GM23338 (cell line): Measurements from ENCODE around the gene TRAF2. TPM values are rescaled to one million over a fixed set of nuclear protein-coding genes. Genes with fewer than 3 reads are reported as not detected.

Experiments used
- ATAC-seq: fragments of 200-7000 bp; cut with Tn5 transposase; 3 replicates; pipeline ENCODE4 v1.9.1; 2020
- DNase-seq: peaks from one replicate; pipeline ENCODE4 v3.0.0-alpha.2; 2015; ENCODE audit warnings: low spot score
- H2AFZ ChIP-seq: fragments of 200-600 bp; sonication (generic); 2 replicates; pipeline ENCODE4 v1.8.0; 2016; ENCODE audit warnings: antibody characterized with exemption, mild to moderate bottlenecking, moderate library complexity
- H3F3A ChIP-seq: fragments of 200-600 bp; sonication (generic); replicated peaks from 2 replicates; pipeline ENCODE4 v1.8.0; 2017; ENCODE audit warnings: antibody characterized with exemption, mixed run types, low read depth
- H3K27ac ChIP-seq: fragments of 200-600 bp; sonication (generic); 2 replicates; pipeline ENCODE4 v1.6.1; 2016; ENCODE audit warnings: low read depth
- H3K27me3 ChIP-seq: fragments of 200-600 bp; sonication (generic); 2 replicates; pipeline ENCODE4 v1.8.0; 2016; ENCODE audit warnings: mild to moderate bottlenecking, mixed run types, moderate library complexity; ENCODE audit not compliant: insufficient read depth
- H3K36me3 ChIP-seq: fragments of 200-600 bp; sonication (generic); 2 replicates; pipeline ENCODE4 v1.8.0; 2016; ENCODE audit warnings: mild to moderate bottlenecking; ENCODE audit not compliant: insufficient read depth
- H3K4me1 ChIP-seq: fragments of 200-600 bp; sonication (generic); 2 replicates; pipeline ENCODE4 v1.8.0; 2016; ENCODE audit warnings: mild to moderate bottlenecking, moderate library complexity; ENCODE audit not compliant: insufficient read depth
- H3K4me2 ChIP-seq: fragments of 200-600 bp; sonication (generic); 2 replicates; pipeline ENCODE4 v1.7.1; 2017; ENCODE audit warnings: mixed run types
- H3K4me3 ChIP-seq: fragments of 200-600 bp; sonication (generic); 2 replicates; pipeline ENCODE4 v1.6.1; 2016; ENCODE audit warnings: mixed run types
- H3K79me2 ChIP-seq: fragments of 200-600 bp; sonication (generic); replicated peaks from 2 replicates; pipeline ENCODE4 v1.8.0; 2017; ENCODE audit warnings: mild to moderate bottlenecking; ENCODE audit not compliant: insufficient read depth
- H3K9me2 ChIP-seq: fragments of 200-600 bp; sonication (generic); 2 replicates; pipeline ENCODE4 v1.8.0; 2017; ENCODE audit not compliant: insufficient read depth
- H4K20me1 ChIP-seq: fragments of 200-600 bp; sonication (generic); replicated peaks from 2 replicates; pipeline ENCODE4 v1.8.0; 2017; ENCODE audit warnings: mild to moderate bottlenecking; ENCODE audit not compliant: insufficient read depth
- H3K27ac Mint-ChIP-seq: 2 replicates; pipeline ENCODE4 v1.8.0; 2020; ENCODE audit warnings: inconsistent platforms, mild to moderate bottlenecking, moderate library complexity, mixed read lengths
- H3K27me3 Mint-ChIP-seq: 3 replicates; pipeline ENCODE4 v1.8.0; 2022; ENCODE audit warnings: low read depth, mild to moderate bottlenecking, moderate library complexity, mixed read lengths, inconsistent platforms; ENCODE audit not compliant: insufficient read depth, poor library complexity
- H3K36me3 Mint-ChIP-seq: 3 replicates; pipeline ENCODE4 v1.8.0; 2021; ENCODE audit warnings: low read depth, mild to moderate bottlenecking, inconsistent platforms, moderate library complexity, mixed read lengths
- H3K4me1 Mint-ChIP-seq: 3 replicates; pipeline ENCODE4 v1.8.0; 2020; ENCODE audit warnings: mild to moderate bottlenecking, inconsistent platforms, mixed read lengths
- H3K4me3 Mint-ChIP-seq: 3 replicates; pipeline ENCODE4 v1.8.0; 2021; ENCODE audit warnings: moderate library complexity, mild to moderate bottlenecking, inconsistent platforms, mixed read lengths
- H3K9me3 Mint-ChIP-seq: 3 replicates; pipeline ENCODE4 v1.8.0; 2020; ENCODE audit warnings: moderate library complexity, mild to moderate bottlenecking, inconsistent platforms, mixed read lengths
- CREB1 ChIP-seq: fragments of 250-450 bp; sonication (Bioruptor Pico); IDR thresholded peaks from 2 replicates; pipeline ENCODE4 v1.5.0; 2020; ENCODE audit warnings: low read depth, mild to moderate bottlenecking, moderate library complexity
- EZH2 ChIP-seq: fragments of 200-600 bp; sonication (generic); IDR thresholded peaks from one replicate; pipeline ENCODE4 v1.8.0; 2017; ENCODE audit warnings: antibody characterized with exemption, mild to moderate bottlenecking, low read depth; ENCODE audit not compliant: unreplicated experiment
- EZH2phosphoT487 ChIP-seq: fragments of 200-600 bp; sonication (generic); IDR thresholded peaks from one replicate; pipeline ENCODE4 v1.8.1; 2018; ENCODE audit warnings: antibody characterized with exemption; ENCODE audit not compliant: unreplicated experiment
- JUNB ChIP-seq: IDR thresholded peaks from one replicate; pipeline ENCODE4 v1.6.1; 2016; ENCODE audit warnings: antibody characterized with exemption; ENCODE audit not compliant: unreplicated experiment
- NANOG ChIP-seq: IDR thresholded peaks from 2 replicates; pipeline ENCODE4 v1.6.1; 2016; ENCODE audit warnings: antibody characterized with exemption, borderline replicate concordance
- POLR2AphosphoS5 ChIP-seq: IDR thresholded peaks from 2 replicates; pipeline ENCODE4 v1.6.1; 2016; ENCODE audit warnings: antibody characterized with exemption, low read depth
- STAT1 ChIP-seq: IDR thresholded peaks from one replicate; pipeline ENCODE4 v1.6.1; 2016; ENCODE audit warnings: antibody characterized with exemption; ENCODE audit not compliant: unreplicated experiment
- ZNF114 ChIP-seq: fragments of 250-450 bp; sonication (Bioruptor Pico); IDR thresholded peaks from 2 replicates; pipeline ENCODE4 v1.5.0; 2020; ENCODE audit warnings: mild to moderate bottlenecking, moderate library complexity
- ZNF331 ChIP-seq: fragments of 250-450 bp; sonication (Bioruptor Pico); IDR thresholded peaks from 2 replicates; pipeline ENCODE4 v1.5.0; 2020; ENCODE audit warnings: low read depth, mild to moderate bottlenecking, moderate library complexity
- polyA plus RNA-seq: library from polyadenylated mRNA; unstranded; fragments of >200 nt; fragmentation: Nextera tagmentation; extraction: Ambion mirVana; gene quantifications from 2 replicates; pipeline ENCODE4 v1.2.1, GENCODE V29; 2016
- total RNA-seq: library from RNA; depleted of rRNA; stranded (reverse); fragments of >200 nt; shearing (Covaris generic); gene quantifications from 2 replicates; pipeline ENCODE4 v1.2.3, GENCODE V29; 2014
- TF ChIP-seq, protein P1 (sequence below), 2 experiments: fragments of 200-600 bp in 1 of 2; sonication (generic) in 1 of 2; conservative IDR thresholded peaks; 2 replicates each; pipeline versions ENCODE4 v1.5.1 to v1.6.1; 2016 to 2017; ENCODE audit warnings: antibody characterized with exemption in 2 of 2, low read depth in 2 of 2, mild to moderate bottlenecking in 2 of 2, moderate library complexity in 1 of 2
- TF ChIP-seq, protein P2 (sequence below): IDR thresholded peaks from one replicate; pipeline ENCODE4 v1.6.1; 2018; ENCODE audit warnings: antibody characterized with exemption; ENCODE audit not compliant: unreplicated experiment
- TF ChIP-seq, protein P3 (sequence below): IDR thresholded peaks from 2 replicates; pipeline ENCODE4 v1.6.1; 2016; ENCODE audit warnings: antibody characterized with exemption
- TF ChIP-seq, protein P4 (sequence below): fragments of 250-450 bp; sonication (Bioruptor Pico); IDR thresholded peaks from 2 replicates; pipeline ENCODE4 v1.5.0; 2020; ENCODE audit warnings: mild to moderate bottlenecking, moderate library complexity

TRAF2 gene
- total and polyA plus RNA-seq, 2 experiments from 2014 or later = 25.4 to 39.9 TPM

DNA sequence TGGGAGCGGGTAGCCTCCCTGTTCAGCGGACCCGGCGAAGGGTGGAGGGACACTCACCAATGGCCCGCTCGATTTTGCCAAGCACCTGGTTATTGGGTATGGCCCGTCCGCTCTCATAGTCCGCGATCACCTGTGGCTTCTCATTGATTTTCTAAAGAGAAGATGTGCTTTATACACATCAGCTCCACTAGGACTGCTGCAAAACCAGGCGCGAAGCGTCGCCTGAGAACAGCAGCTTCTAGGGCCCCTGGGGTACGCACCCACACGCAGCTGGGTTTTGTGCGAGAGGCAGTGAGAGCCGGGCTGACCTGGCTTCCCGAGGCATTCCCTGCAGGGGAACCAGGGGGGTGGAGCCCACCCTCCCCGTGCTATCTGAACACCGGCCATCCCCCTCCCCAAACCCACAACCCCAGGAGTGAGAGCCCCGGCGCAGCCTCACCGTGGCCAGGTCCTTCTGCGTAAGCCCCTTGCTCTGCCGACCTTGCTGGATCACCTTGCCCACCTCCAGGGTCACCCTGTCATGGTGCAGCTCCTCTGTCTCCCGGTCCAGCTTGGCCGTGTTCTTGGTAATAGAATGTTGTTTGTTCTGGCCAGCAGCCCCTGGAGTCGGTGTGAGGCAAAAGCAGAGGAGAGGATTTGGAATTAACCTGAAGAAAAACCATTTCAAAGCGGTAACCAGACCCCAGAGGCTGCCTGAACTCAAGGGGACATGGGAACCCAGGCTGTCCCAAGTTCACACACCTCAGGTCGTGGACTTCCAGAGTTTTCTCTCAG, 23.3 kb upstream of the TRAF2 start:
- Mint-ChIP-seq H3K27me3 (peaks cover 9% of the 10 kb centered on the region), H3K4me3 (no peak overlapping the region), H3K9me3 (peaks cover 13% of the 10 kb centered on the region), H3K4me1 (peaks cover 5% of the 10 kb centered on the region), H3K36me3 (peaks cover 50% of the 10 kb centered on the region), H3K27ac (no peak overlapping the region)
- no peak overlapping the region for H3K4me3 ChIP-seq
- no peaks in the 10 kb centered on the region for H3K27me3 ChIP-seq
- TF ChIP-seq, protein P1, sequence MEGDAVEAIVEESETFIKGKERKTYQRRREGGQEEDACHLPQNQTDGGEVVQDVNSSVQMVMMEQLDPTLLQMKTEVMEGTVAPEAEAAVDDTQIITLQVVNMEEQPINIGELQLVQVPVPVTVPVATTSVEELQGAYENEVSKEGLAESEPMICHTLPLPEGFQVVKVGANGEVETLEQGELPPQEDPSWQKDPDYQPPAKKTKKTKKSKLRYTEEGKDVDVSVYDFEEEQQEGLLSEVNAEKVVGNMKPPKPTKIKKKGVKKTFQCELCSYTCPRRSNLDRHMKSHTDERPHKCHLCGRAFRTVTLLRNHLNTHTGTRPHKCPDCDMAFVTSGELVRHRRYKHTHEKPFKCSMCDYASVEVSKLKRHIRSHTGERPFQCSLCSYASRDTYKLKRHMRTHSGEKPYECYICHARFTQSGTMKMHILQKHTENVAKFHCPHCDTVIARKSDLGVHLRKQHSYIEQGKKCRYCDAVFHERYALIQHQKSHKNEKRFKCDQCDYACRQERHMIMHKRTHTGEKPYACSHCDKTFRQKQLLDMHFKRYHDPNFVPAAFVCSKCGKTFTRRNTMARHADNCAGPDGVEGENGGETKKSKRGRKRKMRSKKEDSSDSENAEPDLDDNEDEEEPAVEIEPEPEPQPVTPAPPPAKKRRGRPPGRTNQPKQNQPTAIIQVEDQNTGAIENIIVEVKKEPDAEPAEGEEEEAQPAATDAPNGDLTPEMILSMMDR (conservative IDR thresholded peaks at IDR 0.05; ENCODE audit: low read depth in 2 of 2) = no peak
- no peak for TF ChIP-seq NANOG
- no peak for TF ChIP-seq ZNF114
- TF ChIP-seq, protein P2, sequence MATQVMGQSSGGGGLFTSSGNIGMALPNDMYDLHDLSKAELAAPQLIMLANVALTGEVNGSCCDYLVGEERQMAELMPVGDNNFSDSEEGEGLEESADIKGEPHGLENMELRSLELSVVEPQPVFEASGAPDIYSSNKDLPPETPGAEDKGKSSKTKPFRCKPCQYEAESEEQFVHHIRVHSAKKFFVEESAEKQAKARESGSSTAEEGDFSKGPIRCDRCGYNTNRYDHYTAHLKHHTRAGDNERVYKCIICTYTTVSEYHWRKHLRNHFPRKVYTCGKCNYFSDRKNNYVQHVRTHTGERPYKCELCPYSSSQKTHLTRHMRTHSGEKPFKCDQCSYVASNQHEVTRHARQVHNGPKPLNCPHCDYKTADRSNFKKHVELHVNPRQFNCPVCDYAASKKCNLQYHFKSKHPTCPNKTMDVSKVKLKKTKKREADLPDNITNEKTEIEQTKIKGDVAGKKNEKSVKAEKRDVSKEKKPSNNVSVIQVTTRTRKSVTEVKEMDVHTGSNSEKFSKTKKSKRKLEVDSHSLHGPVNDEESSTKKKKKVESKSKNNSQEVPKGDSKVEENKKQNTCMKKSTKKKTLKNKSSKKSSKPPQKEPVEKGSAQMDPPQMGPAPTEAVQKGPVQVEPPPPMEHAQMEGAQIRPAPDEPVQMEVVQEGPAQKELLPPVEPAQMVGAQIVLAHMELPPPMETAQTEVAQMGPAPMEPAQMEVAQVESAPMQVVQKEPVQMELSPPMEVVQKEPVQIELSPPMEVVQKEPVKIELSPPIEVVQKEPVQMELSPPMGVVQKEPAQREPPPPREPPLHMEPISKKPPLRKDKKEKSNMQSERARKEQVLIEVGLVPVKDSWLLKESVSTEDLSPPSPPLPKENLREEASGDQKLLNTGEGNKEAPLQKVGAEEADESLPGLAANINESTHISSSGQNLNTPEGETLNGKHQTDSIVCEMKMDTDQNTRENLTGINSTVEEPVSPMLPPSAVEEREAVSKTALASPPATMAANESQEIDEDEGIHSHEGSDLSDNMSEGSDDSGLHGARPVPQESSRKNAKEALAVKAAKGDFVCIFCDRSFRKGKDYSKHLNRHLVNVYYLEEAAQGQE = no peak
- no peak for TF ChIP-seq JUNB
- no peak for TF ChIP-seq POLR2AphosphoS5
- no peak for TF ChIP-seq STAT1
- TF ChIP-seq CREB1 = no peak
- TF ChIP-seq, protein P3, sequence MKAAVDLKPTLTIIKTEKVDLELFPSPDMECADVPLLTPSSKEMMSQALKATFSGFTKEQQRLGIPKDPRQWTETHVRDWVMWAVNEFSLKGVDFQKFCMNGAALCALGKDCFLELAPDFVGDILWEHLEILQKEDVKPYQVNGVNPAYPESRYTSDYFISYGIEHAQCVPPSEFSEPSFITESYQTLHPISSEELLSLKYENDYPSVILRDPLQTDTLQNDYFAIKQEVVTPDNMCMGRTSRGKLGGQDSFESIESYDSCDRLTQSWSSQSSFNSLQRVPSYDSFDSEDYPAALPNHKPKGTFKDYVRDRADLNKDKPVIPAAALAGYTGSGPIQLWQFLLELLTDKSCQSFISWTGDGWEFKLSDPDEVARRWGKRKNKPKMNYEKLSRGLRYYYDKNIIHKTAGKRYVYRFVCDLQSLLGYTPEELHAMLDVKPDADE = no peak
- no peak for TF ChIP-seq ZNF331 (CRISPR knock-in tag)
- TF ChIP-seq EZH2 = no peak
- TF ChIP-seq, protein P4, sequence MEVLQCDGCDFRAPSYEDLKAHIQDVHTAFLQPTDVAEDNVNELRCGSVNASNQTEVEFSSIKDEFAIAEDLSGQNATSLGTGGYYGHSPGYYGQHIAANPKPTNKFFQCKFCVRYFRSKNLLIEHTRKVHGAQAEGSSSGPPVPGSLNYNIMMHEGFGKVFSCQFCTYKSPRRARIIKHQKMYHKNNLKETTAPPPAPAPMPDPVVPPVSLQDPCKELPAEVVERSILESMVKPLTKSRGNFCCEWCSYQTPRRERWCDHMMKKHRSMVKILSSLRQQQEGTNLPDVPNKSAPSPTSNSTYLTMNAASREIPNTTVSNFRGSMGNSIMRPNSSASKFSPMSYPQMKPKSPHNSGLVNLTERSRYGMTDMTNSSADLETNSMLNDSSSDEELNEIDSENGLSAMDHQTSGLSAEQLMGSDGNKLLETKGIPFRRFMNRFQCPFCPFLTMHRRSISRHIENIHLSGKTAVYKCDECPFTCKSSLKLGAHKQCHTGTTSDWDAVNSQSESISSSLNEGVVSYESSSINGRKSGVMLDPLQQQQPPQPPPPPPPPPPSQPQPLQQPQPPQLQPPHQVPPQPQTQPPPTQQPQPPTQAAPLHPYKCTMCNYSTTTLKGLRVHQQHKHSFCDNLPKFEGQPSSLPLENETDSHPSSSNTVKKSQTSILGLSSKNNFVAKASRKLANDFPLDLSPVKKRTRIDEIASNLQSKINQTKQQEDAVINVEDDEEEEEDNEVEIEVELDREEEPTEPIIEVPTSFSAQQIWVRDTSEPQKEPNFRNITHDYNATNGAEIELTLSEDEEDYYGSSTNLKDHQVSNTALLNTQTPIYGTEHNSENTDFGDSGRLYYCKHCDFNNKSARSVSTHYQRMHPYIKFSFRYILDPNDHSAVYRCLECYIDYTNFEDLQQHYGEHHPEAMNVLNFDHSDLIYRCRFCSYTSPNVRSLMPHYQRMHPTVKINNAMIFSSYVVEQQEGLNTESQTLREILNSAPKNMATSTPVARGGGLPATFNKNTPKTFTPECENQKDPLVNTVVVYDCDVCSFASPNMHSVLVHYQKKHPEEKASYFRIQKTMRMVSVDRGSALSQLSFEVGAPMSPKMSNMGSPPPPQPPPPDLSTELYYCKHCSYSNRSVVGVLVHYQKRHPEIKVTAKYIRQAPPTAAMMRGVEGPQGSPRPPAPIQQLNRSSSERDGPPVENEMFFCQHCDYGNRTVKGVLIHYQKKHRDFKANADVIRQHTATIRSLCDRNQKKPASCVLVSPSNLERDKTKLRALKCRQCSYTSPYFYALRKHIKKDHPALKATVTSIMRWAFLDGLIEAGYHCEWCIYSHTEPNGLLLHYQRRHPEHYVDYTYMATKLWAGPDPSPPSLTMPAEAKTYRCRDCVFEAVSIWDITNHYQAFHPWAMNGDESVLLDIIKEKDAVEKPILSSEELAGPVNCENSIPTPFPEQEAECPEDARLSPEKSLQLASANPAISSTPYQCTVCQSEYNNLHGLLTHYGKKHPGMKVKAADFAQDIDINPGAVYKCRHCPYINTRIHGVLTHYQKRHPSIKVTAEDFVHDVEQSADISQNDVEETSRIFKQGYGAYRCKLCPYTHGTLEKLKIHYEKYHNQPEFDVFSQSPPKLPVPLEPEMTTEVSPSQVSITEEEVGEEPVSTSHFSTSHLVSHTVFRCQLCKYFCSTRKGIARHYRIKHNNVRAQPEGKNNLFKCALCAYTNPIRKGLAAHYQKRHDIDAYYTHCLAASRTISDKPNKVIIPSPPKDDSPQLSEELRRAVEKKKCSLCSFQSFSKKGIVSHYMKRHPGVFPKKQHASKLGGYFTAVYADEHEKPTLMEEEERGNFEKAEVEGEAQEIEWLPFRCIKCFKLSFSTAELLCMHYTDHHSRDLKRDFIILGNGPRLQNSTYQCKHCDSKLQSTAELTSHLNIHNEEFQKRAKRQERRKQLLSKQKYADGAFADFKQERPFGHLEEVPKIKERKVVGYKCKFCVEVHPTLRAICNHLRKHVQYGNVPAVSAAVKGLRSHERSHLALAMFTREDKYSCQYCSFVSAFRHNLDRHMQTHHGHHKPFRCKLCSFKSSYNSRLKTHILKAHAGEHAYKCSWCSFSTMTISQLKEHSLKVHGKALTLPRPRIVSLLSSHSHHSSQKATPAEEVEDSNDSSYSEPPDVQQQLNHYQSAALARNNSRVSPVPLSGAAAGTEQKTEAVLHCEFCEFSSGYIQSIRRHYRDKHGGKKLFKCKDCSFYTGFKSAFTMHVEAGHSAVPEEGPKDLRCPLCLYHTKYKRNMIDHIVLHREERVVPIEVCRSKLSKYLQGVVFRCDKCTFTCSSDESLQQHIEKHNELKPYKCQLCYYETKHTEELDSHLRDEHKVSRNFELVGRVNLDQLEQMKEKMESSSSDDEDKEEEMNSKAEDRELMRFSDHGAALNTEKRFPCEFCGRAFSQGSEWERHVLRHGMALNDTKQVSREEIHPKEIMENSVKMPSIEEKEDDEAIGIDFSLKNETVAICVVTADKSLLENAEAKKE (CRISPR knock-in tag) = no peak
- no peak for TF ChIP-seq EZH2phosphoT487
- no peak overlapping the region for H2AFZ ChIP-seq
- peaks cover 20% of the 10 kb centered on the region for H4K20me1 ChIP-seq
- no peak for DNase-seq
- peaks cover 4% of the 10 kb centered on the region; the same call in 1 of the 2 replicates for H3K9me2 ChIP-seq
- H3K79me2 ChIP-seq = peaks cover 21% of the 10 kb centered on the region
- 0 out of 2 replicates have a peak, but pooled peaks cover 2% of the 10 kb centered on the region for H3F3A ChIP-seq
- peaks cover 3% of the 10 kb centered on the region; the same call in 1 of the 2 replicates for H3K4me1 ChIP-seq
- no peak for ATAC-seq
- no peak overlapping the region for H3K27ac ChIP-seq
- no peak overlapping the region for H3K4me2 ChIP-seq
- peaks cover 13% of the 10 kb centered on the region for H3K36me3 ChIP-seq
